ENCODE measurements around the gene RFX8.

GRCh38 chr2:101450965-101451364, 23.9 kb downstream of the RFX8 start:
- no peak for TF ChIP-seq CTCF (IDR thresholded peaks at IDR 0.05)
- no peak for TF ChIP-seq EP300 (IDR thresholded peaks at IDR 0.05)
- TF ChIP-seq POLR2AphosphoS5 (IDR thresholded peaks at IDR 0.05): no peak

Data from sigmoid colon (tissue), 4 donors.